ENCODE measurements around the gene PRKCH.

GRCh38 chr14:61555056-61555838 is 233.9 kb downstream of the PRKCH start:
- TF ChIP-seq, protein P1, sequence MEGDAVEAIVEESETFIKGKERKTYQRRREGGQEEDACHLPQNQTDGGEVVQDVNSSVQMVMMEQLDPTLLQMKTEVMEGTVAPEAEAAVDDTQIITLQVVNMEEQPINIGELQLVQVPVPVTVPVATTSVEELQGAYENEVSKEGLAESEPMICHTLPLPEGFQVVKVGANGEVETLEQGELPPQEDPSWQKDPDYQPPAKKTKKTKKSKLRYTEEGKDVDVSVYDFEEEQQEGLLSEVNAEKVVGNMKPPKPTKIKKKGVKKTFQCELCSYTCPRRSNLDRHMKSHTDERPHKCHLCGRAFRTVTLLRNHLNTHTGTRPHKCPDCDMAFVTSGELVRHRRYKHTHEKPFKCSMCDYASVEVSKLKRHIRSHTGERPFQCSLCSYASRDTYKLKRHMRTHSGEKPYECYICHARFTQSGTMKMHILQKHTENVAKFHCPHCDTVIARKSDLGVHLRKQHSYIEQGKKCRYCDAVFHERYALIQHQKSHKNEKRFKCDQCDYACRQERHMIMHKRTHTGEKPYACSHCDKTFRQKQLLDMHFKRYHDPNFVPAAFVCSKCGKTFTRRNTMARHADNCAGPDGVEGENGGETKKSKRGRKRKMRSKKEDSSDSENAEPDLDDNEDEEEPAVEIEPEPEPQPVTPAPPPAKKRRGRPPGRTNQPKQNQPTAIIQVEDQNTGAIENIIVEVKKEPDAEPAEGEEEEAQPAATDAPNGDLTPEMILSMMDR (IDR thresholded peaks at IDR 0.05): no peak
- no peak for TF ChIP-seq POLR2A (IDR thresholded peaks at IDR 0.05)
